MM.1S (cell line): ENCODE measurements around the gene KCNN4.
A peak's percentile ranks its signal among the peaks of the same experiment; 100 is the strongest.

ENCODE experiments used
- DNase-seq: peaks from one replicate; pipeline ENCODE4 v3.0.0-alpha.2; 2015
- H2AFZ ChIP-seq: fragments of 300-600 bp; sonication (generic); 2 replicates; pipeline ENCODE4 v1.6.0; 2016; ENCODE audit warnings: antibody characterized with exemption, low read length
- H3F3A ChIP-seq: fragments of 300-600 bp; sonication (generic); 2 replicates; pipeline ENCODE4 v1.6.1; 2016; ENCODE audit warnings: mild to moderate bottlenecking, antibody characterized with exemption, low read length, moderate library complexity, mixed read lengths; ENCODE audit not compliant: insufficient read depth
- H3K27ac ChIP-seq: fragments of 300-600 bp; sonication (generic); 2 replicates; pipeline ENCODE4 v1.5.1; 2016; ENCODE audit warnings: mild to moderate bottlenecking, low read length
- H3K27me3 ChIP-seq: fragments of 300-600 bp; sonication (generic); replicated peaks from 2 replicates; pipeline ENCODE4 v1.6.0; 2016; ENCODE audit warnings: low read length; ENCODE audit not compliant: insufficient read depth
- H3K36me3 ChIP-seq: fragments of 300-600 bp; sonication (generic); replicated peaks from 2 replicates; pipeline ENCODE4 v1.6.1; 2016; ENCODE audit warnings: mild to moderate bottlenecking, low read length, mixed read lengths; ENCODE audit not compliant: insufficient read depth
- H3K4me1 ChIP-seq: fragments of 300-600 bp; sonication (generic); 2 replicates; pipeline ENCODE4 v1.6.1; 2016; ENCODE audit warnings: low read length, mixed read lengths
- H3K4me2 ChIP-seq: fragments of 300-600 bp; sonication (generic); 2 replicates; pipeline ENCODE4 v1.6.0; 2016; ENCODE audit warnings: low read depth, low read length
- H3K4me3 ChIP-seq: fragments of 300-600 bp; sonication (generic); 2 replicates; pipeline ENCODE4 v1.5.1; 2016; ENCODE audit warnings: low read length, mixed read lengths
- H3K79me2 ChIP-seq: fragments of 300-600 bp; sonication (generic); 2 replicates; pipeline ENCODE4 v1.6.1; 2016; ENCODE audit warnings: mixed run types, low read length, mixed read lengths
- H3K9ac ChIP-seq: fragments of 300-600 bp; sonication (generic); 2 replicates; pipeline ENCODE4 v1.6.1; 2016; ENCODE audit warnings: low read length, mixed read lengths
- H3K9me2 ChIP-seq: fragments of 300-600 bp; sonication (generic); replicated peaks from 2 replicates; pipeline ENCODE4 v1.6.1; 2016; ENCODE audit warnings: mild to moderate bottlenecking, low read length, mixed read lengths; ENCODE audit not compliant: insufficient read depth
- H3K9me3 ChIP-seq: fragments of 300-600 bp; sonication (generic); replicated peaks from 2 replicates; pipeline ENCODE4 v1.6.1; 2016; ENCODE audit warnings: mild to moderate bottlenecking, low read length, mixed read lengths; ENCODE audit not compliant: insufficient read depth
- H4K20me1 ChIP-seq: fragments of 300-600 bp; sonication (generic); 2 replicates; pipeline ENCODE4 v1.6.1; 2016; ENCODE audit warnings: mild to moderate bottlenecking, low read length, moderate library complexity, mixed read lengths; ENCODE audit not compliant: insufficient read depth
- EZH2 ChIP-seq: fragments of 300-600 bp; sonication (generic); optimal IDR thresholded peaks from 2 replicates; pipeline ENCODE3; 2017; ENCODE audit warnings: low read depth, mild to moderate bottlenecking, antibody characterized with exemption, low read length, mixed read lengths
- EZH2phosphoT487 ChIP-seq: fragments of 300-600 bp; sonication (generic); IDR thresholded peaks from 2 replicates; pipeline ENCODE4 v1.6.1; 2018; ENCODE audit warnings: antibody characterized with exemption, low read length
- TF ChIP-seq, protein P1 (sequence below): fragments of 300-600 bp; sonication (generic); IDR thresholded peaks from 2 replicates; pipeline ENCODE4 v1.5.1; 2016; ENCODE audit warnings: antibody characterized with exemption, low read length, mixed read lengths

The KCNN4 gene

DNA sequence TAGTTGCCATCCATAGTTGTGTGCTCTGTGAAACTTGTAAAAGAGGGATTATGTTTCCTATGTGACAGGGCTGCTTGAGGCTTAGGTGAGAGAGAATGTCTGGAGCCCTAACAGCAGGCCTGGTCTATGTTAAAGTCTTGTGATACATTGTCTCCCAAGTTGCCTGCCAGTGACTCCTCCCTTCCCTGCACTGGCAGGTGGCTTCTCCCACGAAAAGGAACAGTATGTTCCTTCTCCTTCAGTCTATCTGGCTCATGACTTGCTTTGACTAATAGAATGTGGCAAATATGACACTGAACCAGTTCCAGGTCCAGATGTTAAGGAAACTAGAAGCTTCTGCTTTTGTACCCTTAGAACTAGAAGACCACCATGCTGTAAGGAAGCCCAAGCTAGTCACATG, 5.9 kb upstream of the KCNN4 start:
- Histone ChIP-seq H2AFZ (no peak overlapping the region), H3K27me3 (no peaks in the 10 kb centered on the region; the same call in 1 of the 2 replicates), H3K36me3 (no peaks in the 10 kb centered on the region), H3K4me3 (no peak overlapping the region), H3F3A (0 out of 2 replicates have a peak, but pooled peaks cover 7% of the 10 kb centered on the region), H3K9me3 (no peaks in the 10 kb centered on the region), H4K20me1 (no peaks in the 10 kb centered on the region), H3K79me2 (no peaks in the 10 kb centered on the region), H3K9ac (no peak overlapping the region), H3K4me1 (peaks cover 16% of the 10 kb centered on the region), H3K4me2 (no peak overlapping the region), H3K27ac (no peak overlapping the region), H3K9me2 (no peaks in the 10 kb centered on the region)
- TF ChIP-seq, protein P1, sequence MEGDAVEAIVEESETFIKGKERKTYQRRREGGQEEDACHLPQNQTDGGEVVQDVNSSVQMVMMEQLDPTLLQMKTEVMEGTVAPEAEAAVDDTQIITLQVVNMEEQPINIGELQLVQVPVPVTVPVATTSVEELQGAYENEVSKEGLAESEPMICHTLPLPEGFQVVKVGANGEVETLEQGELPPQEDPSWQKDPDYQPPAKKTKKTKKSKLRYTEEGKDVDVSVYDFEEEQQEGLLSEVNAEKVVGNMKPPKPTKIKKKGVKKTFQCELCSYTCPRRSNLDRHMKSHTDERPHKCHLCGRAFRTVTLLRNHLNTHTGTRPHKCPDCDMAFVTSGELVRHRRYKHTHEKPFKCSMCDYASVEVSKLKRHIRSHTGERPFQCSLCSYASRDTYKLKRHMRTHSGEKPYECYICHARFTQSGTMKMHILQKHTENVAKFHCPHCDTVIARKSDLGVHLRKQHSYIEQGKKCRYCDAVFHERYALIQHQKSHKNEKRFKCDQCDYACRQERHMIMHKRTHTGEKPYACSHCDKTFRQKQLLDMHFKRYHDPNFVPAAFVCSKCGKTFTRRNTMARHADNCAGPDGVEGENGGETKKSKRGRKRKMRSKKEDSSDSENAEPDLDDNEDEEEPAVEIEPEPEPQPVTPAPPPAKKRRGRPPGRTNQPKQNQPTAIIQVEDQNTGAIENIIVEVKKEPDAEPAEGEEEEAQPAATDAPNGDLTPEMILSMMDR: no peak
- TF ChIP-seq EZH2 (no peak), EZH2phosphoT487 (no peak)
- DNase-seq: no peak

DNA sequence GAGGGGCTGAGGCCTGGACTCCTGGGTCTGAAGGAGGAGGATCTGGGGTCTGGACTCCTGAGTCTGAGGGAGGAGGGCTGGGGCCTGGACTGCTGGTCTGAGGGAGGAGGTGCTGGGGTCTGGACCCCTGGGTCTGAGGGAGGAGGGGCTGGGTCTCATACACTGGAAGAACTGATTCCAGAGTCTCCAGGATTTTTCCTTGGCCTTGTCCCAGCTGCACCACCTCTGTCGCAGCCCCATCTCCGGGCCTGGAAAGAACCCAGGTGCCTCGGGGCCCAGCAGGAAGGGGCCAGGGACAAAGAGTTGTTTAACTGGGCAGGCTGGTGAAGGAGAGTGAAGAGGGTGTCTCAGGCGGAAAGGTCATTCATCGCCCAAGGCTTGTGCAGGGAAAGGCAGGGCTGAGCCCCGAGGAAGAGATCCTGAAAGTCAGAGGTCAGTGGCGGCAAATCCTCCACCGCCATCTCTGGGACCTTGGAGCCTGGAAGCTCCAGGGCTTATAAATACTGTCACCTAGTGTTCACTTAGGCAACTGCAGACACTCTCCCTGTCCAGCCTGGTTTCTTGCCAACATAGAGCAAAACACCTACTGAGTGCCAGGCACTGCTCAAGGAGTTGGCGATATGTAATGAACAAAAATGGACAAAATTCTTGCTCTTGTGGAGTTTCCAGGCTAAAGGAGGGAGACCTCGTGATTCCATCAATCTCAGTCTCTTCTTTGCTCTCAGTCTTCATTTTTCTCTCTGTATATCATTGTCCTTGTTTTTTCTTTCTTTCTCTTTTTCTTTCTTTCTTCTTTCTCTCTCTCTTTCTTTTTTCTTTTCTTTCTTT, 4.4 kb upstream of the KCNN4 start:
- Histone ChIP-seq H3K9me3 (no peaks in the 10 kb centered on the region), H4K20me1 (no peaks in the 10 kb centered on the region), H3K27ac (peak overlapping the region; percentile 60; the same call in 1 of the 2 replicates), H3K27me3 (no peaks in the 10 kb centered on the region; the same call in 1 of the 2 replicates), H3F3A (0 out of 2 replicates have a peak, but pooled peaks cover 7% of the 10 kb centered on the region), H3K4me1 (peaks cover 16% of the 10 kb centered on the region), H3K4me3 (peak overlapping the region; percentile 17; the same call in 1 of the 2 replicates), H3K9me2 (no peaks in the 10 kb centered on the region), H3K36me3 (no peaks in the 10 kb centered on the region), H3K4me2 (peak overlapping the region; percentile 62), H2AFZ (peak overlapping the region; percentile 82), H3K9ac (peak overlapping the region; percentile 48), H3K79me2 (no peaks in the 10 kb centered on the region)
- TF ChIP-seq, protein P1: peak; percentile 98
- no peak for TF ChIP-seq EZH2phosphoT487
- DNase-seq: peak; percentile 79

DNA sequence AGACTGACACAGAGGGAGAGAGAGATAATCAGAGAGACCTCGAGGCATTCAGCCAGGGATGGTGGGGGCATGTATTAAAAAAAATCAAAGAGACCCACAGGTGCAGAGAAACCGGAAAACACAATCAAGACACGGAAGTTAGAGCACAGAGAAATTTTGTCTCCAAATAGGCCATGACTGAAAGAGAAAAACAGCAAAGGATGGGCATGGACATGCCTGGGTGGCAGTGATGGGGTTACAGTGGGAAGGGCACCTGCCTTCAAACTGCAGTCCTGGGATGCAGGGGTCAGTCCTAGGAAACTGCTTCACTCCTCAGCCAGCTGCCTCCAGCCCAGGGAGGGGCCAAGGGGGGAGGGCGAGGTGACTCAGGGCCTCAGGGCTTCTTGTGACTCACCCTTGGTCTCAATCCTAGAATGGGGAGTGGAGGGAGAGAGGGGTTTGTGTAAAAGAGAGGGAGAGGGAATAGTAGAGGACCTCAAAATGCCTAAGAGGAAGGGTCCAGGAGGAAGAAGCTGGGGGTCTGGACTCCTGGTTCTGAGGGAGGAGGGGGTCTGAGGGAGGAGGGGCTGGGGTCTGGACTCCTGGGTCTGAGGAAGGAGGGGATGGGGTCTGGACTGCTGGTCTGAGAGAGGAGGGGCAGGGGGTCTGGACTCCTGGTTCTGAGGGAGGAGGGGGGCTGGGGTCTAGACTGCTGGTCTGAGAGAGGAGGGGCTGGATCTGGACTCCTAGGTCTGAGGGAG, 3.6 kb upstream of the KCNN4 start:
- no peaks in the 10 kb centered on the region for H3K9me2 ChIP-seq
- peak overlapping the region; percentile 48 for H3K9ac ChIP-seq
- H3K36me3 ChIP-seq: no peaks in the 10 kb centered on the region
- no peaks in the 10 kb centered on the region; the same call in 1 of the 2 replicates for H3K27me3 ChIP-seq
- DNase-seq: peak; percentile 37
- H3K9me3 ChIP-seq: no peaks in the 10 kb centered on the region
- H4K20me1 ChIP-seq: no peaks in the 10 kb centered on the region
- TF ChIP-seq EZH2phosphoT487 (no peak), EZH2 (no peak)
- TF ChIP-seq, protein P1: no peak
- peak overlapping the region; percentile 6; the same call in 1 of the 2 replicates for H3K4me3 ChIP-seq
- peak overlapping the region; percentile 82 for H2AFZ ChIP-seq
- peak overlapping the region; percentile 60 for H3K27ac ChIP-seq
- H3F3A ChIP-seq: 0 out of 2 replicates have a peak, but pooled peaks cover 7% of the 10 kb centered on the region
- no peaks in the 10 kb centered on the region for H3K79me2 ChIP-seq
- H3K4me1 ChIP-seq: peaks cover 16% of the 10 kb centered on the region
- H3K4me2 ChIP-seq: peak overlapping the region; percentile 62; the same call in 1 of the 2 replicates
